Renal cortical epithelial cell (primary cell): ENCODE data around the gene FBRSL1. TPM values are rescaled to one million over a fixed set of nuclear protein-coding genes. Genes with fewer than 3 reads are reported as not detected.

Experiments
- DNase-seq: peaks from one replicate; pipeline ENCODE4 v3.0.0-alpha.2; 2011; ENCODE audit warnings: low read depth
- total RNA-seq: library from RNA; depleted of rRNA; stranded (reverse); fragments of >200 nt; gene quantifications from 2 replicates; pipeline ENCODE4 v1.2.3, GENCODE V29; 2014

FBRSL1 gene
- total RNA-seq, 1 donor from 2014 or later, result 10.6 TPM

GRCh38 chr12:132511516-132512196, 21.7 kb downstream of the FBRSL1 start:
- DNase-seq, result no peak

- no peak for DNase-seq
Measured at GRCh38 chr12:132512197-132513069, 22.5 kb downstream of the FBRSL1 start.

- no peak for DNase-seq
Measured at GRCh38 chr12:132513070-132513398, 23.1 kb downstream of the FBRSL1 start.

DNA sequence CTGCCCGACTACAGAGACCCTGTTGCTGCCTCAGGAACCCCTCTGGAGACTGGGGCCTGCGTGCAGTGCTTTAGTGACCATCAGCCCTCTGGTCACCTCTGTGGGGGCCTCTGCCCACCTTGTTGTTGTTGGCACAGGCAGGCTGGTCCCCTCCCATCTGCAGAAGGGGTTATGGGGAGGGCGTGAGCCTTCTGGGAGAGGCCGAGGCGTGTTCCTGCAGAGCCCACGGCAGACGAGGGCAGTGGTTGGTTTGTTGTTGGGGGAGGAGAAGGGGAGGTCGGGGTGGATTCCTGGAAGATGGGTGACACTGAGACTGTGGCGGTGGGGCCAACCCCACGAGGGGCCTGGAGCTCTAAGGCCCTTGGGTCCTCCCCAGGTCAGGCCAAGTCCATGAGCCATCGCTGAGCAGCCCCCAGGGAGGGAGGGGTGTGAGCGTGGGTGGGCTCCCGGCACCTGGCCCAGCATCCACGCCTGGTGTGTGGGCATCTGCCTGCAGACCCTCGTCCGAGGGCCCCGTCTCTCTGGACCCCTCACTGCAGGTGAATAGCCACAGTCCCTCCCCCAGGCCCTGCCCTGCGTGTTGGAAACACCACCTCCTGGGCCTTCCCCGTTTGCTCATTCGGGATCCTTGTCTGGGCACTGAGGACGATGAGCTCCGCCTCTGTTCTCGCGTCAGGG, 23.6 kb downstream of the FBRSL1 start:
- no peak for DNase-seq

- DNase-seq, result no peak
Measured at GRCh38 chr12:132514216-132514820, 24.4 kb downstream of the FBRSL1 start.

DNA sequence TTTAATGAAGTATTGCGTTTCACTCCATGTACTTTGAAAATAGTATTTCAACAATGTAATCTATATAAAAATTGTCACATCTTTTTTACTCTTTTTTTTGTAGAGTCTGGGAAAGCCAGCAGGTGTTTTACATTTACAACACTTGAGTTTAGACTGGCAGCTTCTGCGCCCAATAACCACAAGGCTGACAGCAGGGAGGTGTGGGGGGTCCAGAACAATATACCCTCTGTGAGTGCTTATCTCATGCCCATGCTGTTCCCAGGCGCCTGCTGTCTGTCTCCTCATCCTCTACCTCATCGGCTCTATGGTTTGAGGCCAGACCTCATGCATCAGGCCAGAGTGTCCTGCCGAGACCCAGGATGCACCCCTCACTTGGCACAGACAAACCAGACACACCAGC, 24.9 kb downstream of the FBRSL1 start:
- DNase-seq, result no peak

GRCh38 chr12:132516095-132517012, 26.4 kb downstream of the FBRSL1 start:
- no peak for DNase-seq

- DNase-seq, result peak; percentile 50
Measured at GRCh38 chr12:132517013-132517739, 27.2 kb downstream of the FBRSL1 start.

- DNase-seq, result no peak
Measured at GRCh38 chr12:132517740-132518100, 27.8 kb downstream of the FBRSL1 start.

- DNase-seq, result no peak
Measured at GRCh38 chr12:132518354-132518992, 28.5 kb downstream of the FBRSL1 start.

GRCh38 chr12:132520421-132521199, 30.7 kb downstream of the FBRSL1 start:
- DNase-seq, result no peak

GRCh38 chr12:132521200-132521580, 31.2 kb downstream of the FBRSL1 start:
- DNase-seq, result no peak

DNA sequence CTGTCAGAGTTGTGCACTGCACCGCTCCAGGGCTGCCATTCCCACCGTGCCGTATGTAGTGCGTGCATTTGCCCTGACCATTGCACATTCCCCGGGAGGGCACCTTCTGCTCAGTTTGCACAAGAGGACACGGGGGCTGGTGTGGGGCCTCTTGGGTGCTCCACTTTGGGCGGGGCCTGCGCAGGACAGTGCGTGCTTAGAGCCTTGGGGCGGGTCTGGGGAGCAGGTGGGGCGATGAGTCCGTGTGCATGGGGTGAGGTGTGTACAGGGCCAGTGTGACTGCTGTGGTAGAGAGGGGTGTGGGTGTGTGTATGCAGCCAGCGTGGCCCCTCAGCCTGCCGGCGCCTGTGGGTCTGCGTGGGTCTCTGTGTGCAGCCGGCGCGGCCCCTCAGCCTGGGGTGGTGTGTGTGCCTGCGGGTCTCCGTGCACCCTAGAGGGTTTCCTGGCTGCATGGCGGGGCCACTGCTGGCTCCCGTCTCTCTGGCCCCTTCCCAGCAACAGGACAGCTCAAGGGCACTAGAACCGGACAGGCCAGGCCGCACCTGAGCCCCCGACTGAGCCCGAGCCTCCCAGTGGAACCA, 31.9 kb downstream of the FBRSL1 start:
- no peak for DNase-seq

GRCh38 chr12:132522592-132523380, 32.8 kb downstream of the FBRSL1 start:
- no peak for DNase-seq

- DNase-seq, result no peak
Measured at GRCh38 chr12:132523576-132524331, 33.8 kb downstream of the FBRSL1 start.

DNA sequence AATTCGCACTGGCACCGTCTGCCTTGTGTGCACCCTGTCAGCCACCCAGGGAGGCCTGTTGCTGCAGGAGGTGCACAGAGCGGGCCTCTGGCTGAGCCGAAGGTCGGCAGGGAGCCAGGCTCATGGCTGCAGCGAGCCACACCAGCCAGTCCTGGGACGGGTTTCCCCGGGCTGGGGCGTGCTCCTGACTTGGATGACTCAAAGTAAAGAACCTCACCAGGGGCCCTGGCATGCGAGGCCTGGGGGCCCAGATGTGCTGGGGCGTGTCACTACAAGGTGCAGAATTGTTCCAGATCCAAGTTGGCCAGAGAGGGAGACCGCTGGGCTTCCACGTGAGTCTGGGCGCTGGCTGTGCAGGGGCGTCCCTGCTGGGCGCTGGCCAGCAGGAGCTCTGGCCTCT, 34.5 kb downstream of the FBRSL1 start:
- DNase-seq, result peak; percentile 89
